Erythroblast (primary cell): ENCODE results near the gene PLEKHG5.

Experiments used
- GATA1 ChIP-seq: IDR thresholded peaks from 2 replicates; pipeline ENCODE4 v1.6.1; 2011; ENCODE audit warnings: low read depth, mild to moderate bottlenecking, control low read depth, low read length, moderate library complexity
- POLR2A ChIP-seq: IDR thresholded peaks from 2 replicates; pipeline ENCODE4 v1.6.1; 2011; ENCODE audit warnings: mild to moderate bottlenecking, low read length

DNA sequence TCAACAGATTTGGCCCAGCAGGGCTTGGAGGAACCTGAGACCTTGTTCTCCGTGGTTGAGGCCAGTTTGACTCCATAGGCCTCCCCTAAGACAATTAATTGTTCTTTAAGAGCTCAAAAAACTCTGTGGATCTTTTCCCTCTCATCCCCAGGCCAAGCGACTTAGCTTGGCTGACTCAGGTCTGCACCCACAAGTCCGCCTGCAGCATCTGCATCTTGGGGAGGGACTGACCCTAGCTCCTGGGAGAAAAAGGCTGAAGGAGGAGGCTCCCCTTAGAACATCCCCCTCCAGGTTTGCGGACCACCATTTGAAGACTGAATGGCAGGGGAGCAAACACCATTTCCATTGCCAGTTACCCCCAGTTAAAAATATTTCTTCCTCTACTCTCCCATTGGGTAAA, 70.2 kb downstream of the PLEKHG5 start:
- TF ChIP-seq POLR2A = no peak
- no peak for TF ChIP-seq GATA1
